NCI-H748 (cell line): ENCODE data around the gene GDF2.

Source experiments
- DNase-seq: peaks from one replicate; lab custom pipeline; 2025; ENCODE audit not compliant: unreplicated experiment; lab: John Stamatoyannopoulos, UW

Gene GDF2

DNA sequence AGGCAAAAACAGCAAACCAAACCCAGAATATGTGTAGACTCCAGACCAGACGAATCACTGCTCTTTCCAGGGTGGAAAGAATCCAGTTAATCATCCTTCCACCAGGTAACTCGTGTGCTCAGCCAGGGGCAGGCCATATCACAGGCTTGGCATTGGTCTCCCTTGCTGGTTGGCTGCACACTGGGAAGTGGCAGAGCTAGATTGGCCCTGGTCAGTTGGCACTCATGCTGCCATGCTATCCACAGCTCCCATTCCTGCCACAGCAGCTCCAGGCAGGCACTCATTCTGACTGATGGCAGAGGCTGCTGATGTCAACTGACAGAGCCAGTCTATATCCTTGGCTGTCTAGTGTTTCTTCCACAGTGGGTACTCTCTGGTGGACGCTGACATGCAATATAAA lies 31.9 kb upstream of the GDF2 start:
- no peak for DNase-seq

DNA sequence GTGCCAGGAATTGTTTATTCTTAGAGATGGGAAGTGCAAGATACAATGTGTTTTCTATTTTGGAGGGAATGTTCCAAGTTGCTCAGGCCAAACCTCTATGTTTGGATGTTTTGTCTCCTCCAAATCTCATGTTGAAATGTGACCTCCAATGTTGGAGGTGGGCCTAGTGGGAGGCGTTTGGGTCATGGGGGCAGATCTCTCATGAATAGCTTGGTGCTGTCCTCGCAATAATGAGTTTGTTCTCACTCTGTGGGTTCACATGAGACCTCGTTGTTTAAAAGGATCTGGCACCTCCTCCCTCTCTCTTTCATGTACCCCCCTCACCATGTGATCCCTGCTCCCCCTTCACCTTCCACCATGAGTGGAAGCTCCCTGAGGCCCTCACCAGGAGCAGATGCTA lies 30.6 kb upstream of the GDF2 start:
- no peak for DNase-seq

- no peak for DNase-seq
Measured at GRCh38 chr10:47294057-47294456, 28.2 kb upstream of the GDF2 start.

GRCh38 chr10:47294501-47294900 lies 27.8 kb upstream of the GDF2 start:
- no peak for DNase-seq

DNA sequence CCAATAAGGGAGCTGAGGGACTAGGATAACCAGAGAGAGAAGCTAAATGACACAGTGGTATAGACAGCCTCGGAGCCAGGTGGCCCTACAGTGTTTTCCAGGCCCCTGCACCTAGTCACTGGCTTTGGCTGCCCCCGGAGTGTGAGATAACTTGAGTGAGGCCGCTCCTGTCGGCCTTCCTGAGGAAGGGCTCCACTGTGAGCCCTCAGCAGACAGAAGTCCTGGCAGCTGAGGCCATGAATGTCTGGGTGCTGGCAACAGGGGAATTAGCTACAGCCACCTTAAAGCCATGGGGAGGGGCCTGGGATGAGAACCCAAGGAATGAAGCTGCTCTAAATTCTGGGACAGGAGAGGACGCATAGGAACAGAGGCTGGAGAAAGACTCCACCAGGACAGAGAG lies 26.8 kb upstream of the GDF2 start:
- DNase-seq: no peak

- no peak for DNase-seq
Measured at GRCh38 chr10:47296156-47296894, 25.9 kb upstream of the GDF2 start.

- no peak for DNase-seq
Measured at GRCh38 chr10:47296941-47297340, 25.3 kb upstream of the GDF2 start.

GRCh38 chr10:47297866-47298540 lies 24.3 kb upstream of the GDF2 start:
- no peak for DNase-seq

- no peak for DNase-seq
Measured at GRCh38 chr10:47298715-47299114, 23.5 kb upstream of the GDF2 start.

DNA sequence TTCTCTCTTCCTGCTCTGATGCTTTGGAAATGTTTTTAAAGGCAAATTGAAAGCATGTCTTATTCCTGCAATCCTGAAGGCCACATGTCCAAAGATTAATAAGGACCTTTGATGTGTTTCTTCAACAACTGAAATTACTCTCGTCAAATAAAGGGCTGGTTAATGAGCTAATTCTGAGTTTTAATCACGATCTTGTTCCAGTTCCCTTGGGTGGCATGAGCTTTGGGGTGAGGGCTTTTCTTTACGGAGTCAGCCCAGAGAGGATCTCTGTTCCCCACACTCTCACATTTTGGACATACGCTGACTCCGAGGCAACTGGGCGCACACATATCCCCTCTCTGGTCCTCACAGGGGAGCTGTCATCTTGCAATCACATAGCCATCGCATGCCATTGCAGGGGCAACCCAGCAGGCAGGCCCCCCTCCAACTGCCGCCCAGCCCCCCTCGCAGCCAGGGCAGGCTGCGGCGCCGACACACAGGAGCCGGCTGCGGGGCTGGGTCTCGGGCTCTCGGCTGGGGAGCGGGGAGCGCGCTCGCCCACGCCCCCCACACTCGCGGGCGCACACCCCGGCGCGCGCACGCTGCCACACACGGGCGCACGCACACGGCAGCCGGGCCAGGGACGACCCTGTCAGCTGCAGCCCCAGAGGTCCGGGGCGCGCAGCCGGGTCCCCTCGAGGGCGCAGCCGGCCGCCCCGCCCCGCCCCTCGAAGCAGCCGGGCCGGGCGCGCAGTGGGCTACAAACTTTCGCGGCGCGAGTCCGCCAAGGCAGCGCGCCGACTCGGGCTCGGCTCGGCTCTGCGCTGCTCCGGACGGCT lies 22.4 kb upstream of the GDF2 start, which contains the start of gene GDF10:
GDF10 (plus strand) TSS at position 587 of the 818 bp plus-strand sequence. CDS start 455 bp downstream, outside the sequence.
- no peak for DNase-seq

DNA sequence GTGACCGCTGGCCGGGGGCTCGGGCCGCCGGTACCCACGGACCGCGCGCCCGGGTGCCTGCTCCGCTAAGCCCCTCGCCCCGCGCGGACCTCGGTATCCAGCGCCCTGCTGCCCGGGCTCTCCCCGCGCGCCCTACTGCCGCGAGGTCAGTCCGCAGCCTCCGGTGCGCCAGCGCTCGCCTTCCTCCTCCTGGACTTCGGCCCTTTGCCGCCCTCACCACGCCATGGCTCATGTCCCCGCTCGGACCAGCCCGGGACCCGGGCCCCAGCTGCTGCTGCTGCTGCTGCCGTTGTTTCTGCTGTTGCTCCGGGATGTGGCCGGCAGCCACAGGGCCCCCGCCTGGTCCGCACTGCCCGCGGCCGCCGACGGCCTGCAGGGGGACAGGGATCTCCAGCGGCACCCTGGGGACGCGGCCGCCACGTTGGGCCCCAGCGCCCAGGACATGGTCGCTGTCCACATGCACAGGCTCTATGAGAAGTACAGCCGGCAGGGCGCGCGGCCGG lies 21.8 kb upstream of the GDF2 start:
- no peak for DNase-seq

DNA sequence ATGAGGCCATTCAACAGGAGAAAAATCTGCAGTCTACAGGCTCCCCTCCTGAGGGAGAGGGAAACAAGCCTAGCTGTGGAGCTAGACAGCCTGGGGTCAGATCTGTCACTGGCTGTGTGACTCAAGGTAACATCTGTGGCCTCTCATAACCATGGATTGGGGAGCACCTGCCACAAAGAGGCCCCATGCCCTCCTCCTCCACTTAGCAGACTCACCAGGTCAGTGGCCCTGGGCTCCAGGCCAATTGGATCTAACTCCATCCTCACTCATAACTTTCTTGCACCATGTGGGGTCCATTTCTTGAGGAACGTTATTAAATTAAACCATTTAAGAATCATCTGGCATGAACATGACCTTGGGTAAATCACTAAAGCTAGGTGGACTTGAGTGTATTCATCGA lies 20.4 kb upstream of the GDF2 start:
- DNase-seq: no peak

DNA sequence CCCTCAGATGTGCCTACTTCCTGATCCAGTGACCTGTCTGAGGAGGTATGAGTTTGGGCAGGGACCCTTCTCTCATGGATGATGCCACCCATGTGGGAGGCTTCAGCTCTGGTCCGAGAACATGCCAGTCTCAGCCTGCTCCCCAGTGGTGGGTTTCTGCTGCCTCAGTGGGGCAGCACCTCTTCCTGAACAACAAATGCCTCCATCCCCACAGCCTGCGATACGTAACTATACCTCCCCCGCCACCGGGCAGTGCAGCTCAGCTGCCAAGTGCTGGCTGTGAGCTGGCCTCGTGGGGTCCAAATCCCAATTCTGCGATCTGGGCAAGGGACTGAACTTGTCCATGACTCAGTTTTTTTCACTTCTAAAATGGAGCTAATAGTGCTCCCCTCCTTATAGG lies 19.1 kb upstream of the GDF2 start:
- DNase-seq: no peak

GRCh38 chr10:47303866-47304265 lies 18.4 kb upstream of the GDF2 start:
- no peak for DNase-seq

GRCh38 chr10:47305566-47305965 lies 16.7 kb upstream of the GDF2 start:
- no peak for DNase-seq

GRCh38 chr10:47306387-47307210 lies 15.7 kb upstream of the GDF2 start:
- no peak for DNase-seq

GRCh38 chr10:47307381-47307780 lies 14.9 kb upstream of the GDF2 start:
- no peak for DNase-seq

- no peak for DNase-seq
Measured at GRCh38 chr10:47308775-47309174, 13.5 kb upstream of the GDF2 start.

DNA sequence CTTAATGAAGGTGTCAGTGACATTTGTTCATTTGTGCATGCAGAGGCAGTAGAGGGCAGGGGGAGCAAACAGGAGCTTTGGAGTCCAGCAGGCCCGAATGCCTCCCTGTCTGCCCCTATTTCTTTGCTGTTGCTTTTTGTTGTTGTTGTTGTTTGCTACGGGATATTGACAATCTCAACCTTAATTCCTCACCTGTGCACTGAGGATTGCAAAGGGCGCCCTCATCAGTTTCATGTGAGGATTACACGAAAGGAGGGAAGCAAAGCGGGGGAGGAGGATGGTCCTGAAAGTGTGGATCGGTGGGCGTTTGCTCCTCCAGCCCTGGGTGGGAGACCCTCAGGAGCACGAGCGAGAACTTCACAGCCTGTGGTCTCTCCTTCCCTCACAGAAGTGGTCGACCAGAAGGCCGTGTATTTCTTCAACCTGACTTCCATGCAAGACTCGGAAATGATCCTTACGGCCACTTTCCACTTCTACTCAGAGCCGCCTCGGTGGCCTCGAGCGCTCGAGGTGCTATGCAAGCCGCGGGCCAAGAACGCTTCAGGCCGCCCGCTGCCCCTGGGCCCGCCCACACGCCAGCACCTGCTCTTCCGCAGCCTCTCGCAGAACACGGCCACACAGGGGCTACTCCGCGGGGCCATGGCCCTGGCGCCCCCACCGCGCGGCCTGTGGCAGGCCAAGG lies 12.7 kb upstream of the GDF2 start:
- no peak for DNase-seq

DNA sequence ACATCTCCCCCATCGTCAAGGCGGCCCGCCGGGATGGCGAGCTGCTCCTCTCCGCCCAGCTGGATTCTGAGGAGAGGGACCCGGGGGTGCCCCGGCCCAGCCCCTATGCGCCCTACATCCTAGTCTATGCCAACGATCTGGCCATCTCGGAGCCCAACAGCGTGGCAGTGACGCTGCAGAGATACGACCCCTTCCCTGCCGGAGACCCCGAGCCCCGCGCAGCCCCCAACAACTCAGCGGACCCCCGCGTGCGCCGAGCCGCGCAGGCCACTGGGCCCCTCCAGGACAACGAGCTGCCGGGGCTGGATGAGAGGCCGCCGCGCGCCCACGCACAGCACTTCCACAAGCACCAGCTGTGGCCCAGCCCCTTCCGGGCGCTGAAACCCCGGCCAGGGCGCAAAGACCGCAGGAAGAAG lies 12.2 kb upstream of the GDF2 start:
- DNase-seq: no peak
